C4-2B (cell line): ENCODE results near the gene VARS1.
"Not testable (repeated sequence)": the region's sequence is repeated elsewhere in the genome, so short reads cannot be mapped to it uniquely, and the experiment has no call there.

Source experiments
- CTCF ChIP-seq: fragments of 450-650 bp; conservative IDR thresholded peaks from 2 replicates; pipeline ENCODE4 v1.5.1; 2017; ENCODE audit warnings: mild to moderate bottlenecking
- ZFX ChIP-seq: fragments of 450-650 bp; IDR thresholded peaks from 2 replicates; pipeline ENCODE4 v1.6.1; 2017

GRCh38 chr6:31823592-31824196 lies 28.1 kb upstream of the VARS1 start:
- not testable (repeated sequence) for TF ChIP-seq CTCF, ZFX
